GM19452 (cell line): ENCODE data around the gene TMEM19.

ENCODE experiments used
- ATAC-seq: cut with Tn5 transposase; IDR thresholded peaks from one replicate; pipeline ENCODE4 v1.9.1; 2021; ENCODE audit not compliant: unreplicated experiment

Gene TMEM19

GRCh38 chr12:71685914-71686657 lies at the start of gene TMEM19:
TMEM19 (plus strand) TSS chr12:71686082; CDS start chr12:71686681, 599 bp downstream.
- ATAC-seq, result peak; percentile 88

DNA sequence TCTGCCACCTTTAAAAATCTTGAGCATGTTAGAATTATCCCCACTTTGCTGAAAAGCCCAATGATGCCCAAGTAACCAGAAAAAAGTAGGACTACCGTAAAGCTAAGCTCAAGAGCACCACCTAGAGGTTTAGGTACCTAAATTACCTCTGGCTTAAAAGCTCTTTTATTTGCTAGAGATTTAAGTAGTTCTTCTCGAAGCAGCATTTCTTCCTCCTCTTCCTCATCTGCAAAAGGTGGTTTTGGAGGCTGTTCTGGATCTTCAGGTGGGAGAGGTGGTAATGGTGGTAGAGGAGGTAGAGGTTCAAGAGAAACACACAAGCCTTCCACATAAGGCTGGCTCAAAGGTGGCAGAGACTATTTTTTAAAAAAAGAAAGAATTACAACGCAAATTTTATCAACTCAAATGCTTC lies 49.2 kb upstream of the TMEM19 start:
- no peak for ATAC-seq

- no peak for ATAC-seq
Observed at GRCh38 chr12:71638499-71638898, 47.4 kb upstream of the TMEM19 start.

- ATAC-seq, result peak; percentile 62
Observed at GRCh38 chr12:71639341-71639760, 46.5 kb upstream of the TMEM19 start.

GRCh38 chr12:71640316-71640715 lies 45.6 kb upstream of the TMEM19 start:
- ATAC-seq, result no peak

- ATAC-seq, result no peak
Observed at GRCh38 chr12:71641390-71641789, 44.5 kb upstream of the TMEM19 start.

- ATAC-seq, result no peak
Observed at GRCh38 chr12:71642264-71642663, 43.6 kb upstream of the TMEM19 start.

DNA sequence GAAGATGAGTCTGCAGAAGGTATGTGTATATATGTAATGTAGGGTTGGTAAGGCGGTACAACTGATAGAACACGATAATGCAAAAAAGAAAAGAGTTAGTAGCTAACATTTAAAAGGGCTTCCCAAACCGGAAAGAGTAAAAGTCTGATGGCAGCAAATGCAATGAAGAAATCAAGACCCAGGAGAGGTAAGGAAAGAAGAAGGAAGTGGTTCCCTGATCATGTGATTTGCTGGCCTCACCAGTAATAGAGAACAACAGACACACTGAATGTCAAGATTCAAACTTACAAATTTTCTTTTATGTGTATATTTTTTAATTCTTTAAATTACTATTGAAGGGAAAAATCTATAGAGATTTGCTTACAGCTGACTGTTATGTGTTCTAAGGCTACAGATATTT lies 40.6 kb upstream of the TMEM19 start:
- no peak for ATAC-seq

DNA sequence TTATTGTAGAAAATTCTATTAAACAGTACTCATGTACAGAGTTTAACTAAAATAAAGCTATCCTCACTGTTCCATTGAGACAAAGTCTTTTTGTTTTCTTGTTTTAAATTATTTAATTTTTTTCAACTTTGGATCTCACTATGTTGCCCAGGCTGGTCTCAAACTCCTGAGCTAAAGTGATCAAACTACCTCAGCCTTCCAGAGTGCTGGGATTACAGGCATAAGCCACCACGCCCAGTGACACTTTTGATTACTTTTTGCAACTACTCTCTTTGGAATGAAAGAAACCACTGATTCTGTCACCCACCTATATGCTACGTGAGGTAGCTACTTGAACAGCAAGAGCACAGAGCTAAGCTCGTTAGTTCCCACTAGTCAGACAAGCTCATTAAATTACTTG lies 39.4 kb upstream of the TMEM19 start:
- ATAC-seq, result no peak

- no peak for ATAC-seq
Observed at GRCh38 chr12:71648537-71648936, 37.3 kb upstream of the TMEM19 start.

GRCh38 chr12:71649401-71649800 lies 36.5 kb upstream of the TMEM19 start:
- ATAC-seq, result no peak

GRCh38 chr12:71652656-71653055 lies 33.2 kb upstream of the TMEM19 start:
- ATAC-seq, result no peak

- no peak for ATAC-seq
Observed at GRCh38 chr12:71653137-71653536, 32.7 kb upstream of the TMEM19 start.

DNA sequence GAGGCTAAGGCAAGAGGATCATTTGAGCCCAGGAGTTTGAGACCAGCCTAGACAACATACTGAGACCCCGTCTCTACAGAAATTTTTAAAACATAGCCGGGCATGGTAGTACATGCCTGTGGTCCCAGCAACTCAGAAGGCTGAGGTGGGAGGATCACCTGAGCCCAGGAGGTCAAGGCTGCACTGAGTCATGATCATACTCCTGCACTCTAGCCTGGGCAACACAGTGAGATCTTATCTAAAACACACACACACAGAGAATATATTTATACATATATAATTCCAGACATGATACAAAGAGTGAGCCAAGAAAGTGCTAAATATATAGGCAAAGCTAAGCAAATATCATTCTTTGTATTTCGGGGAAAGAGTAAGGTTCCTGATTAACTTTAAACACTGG lies 31.7 kb upstream of the TMEM19 start:
- ATAC-seq, result no peak

GRCh38 chr12:71655495-71655894 lies 30.4 kb upstream of the TMEM19 start:
- ATAC-seq, result no peak

GRCh38 chr12:71655907-71656306 lies 30.0 kb upstream of the TMEM19 start:
- ATAC-seq, result no peak

DNA sequence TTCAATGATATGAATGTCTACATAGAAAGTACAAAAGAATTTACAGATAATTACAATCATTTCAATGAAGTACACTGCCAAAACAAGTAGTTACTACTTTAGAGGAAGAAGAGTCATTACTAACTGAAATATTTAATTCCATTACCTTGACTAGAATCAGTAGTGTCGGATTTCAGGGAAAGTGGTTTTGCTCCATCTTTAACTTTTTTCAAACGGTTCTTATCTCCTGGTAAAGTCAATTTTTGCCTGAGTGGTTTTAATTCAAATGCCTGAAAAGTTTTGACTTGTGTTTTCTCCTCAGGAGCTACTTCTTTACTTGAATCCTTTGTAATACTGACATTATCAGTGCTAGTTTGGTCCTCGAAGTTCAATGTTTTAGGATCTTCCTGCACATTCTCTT lies 29.1 kb upstream of the TMEM19 start:
- no peak for ATAC-seq

GRCh38 chr12:71661977-71662530 lies 23.8 kb upstream of the TMEM19 start:
- ATAC-seq, result no peak

DNA sequence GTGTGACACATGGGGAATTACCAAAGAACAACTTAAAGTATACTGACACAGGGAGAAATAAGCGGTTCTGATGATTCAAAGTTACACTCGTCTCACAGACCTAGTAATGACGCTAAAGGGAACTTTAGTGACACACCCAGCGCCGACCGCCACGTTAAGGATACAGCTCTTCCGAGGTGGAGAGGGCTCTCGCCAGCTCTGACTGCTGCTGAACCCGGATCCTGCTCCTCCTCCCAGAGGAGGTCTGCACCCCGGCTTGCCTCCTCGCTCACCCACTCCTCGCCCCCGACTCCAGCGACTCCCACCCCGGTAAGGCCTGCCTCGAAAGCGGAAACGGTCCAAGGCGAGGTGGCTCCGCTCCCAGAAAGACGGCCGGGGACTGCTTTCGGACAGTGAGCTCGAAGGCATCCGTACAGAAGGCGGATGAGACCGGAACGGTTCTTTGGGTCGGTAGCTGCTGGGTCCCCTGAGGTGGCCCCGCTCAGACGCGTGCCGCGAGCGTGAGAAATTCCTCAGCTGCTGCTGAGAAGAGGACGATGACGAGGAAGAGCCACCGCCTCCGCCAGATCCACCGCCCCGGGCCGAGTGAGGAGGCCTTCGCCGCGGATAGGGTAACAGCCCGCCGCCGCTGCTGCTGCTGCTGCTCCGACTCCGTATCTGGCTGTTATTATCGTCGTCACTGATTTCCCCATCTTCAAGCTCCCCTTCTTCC lies 22.9 kb upstream of the TMEM19 start:
- ATAC-seq, result peak; percentile 17

GRCh38 chr12:71663561-71664410 lies 22.1 kb upstream of the TMEM19 start, which contains the start of the genes THAP2 and ZFC3H1:
THAP2 (plus strand) TSS chr12:71664301; CDS start chr12:71664510, 209 bp downstream.
ZFC3H1 (minus strand) TSS chr12:71663848; CDS start chr12:71663610, 238 bp downstream.
- ATAC-seq, result peak; percentile 96
